ENCODE data around the gene UTRN.
A peak's percentile ranks its signal among the peaks of the same experiment; 100 is the strongest.

Gene UTRN

DNA sequence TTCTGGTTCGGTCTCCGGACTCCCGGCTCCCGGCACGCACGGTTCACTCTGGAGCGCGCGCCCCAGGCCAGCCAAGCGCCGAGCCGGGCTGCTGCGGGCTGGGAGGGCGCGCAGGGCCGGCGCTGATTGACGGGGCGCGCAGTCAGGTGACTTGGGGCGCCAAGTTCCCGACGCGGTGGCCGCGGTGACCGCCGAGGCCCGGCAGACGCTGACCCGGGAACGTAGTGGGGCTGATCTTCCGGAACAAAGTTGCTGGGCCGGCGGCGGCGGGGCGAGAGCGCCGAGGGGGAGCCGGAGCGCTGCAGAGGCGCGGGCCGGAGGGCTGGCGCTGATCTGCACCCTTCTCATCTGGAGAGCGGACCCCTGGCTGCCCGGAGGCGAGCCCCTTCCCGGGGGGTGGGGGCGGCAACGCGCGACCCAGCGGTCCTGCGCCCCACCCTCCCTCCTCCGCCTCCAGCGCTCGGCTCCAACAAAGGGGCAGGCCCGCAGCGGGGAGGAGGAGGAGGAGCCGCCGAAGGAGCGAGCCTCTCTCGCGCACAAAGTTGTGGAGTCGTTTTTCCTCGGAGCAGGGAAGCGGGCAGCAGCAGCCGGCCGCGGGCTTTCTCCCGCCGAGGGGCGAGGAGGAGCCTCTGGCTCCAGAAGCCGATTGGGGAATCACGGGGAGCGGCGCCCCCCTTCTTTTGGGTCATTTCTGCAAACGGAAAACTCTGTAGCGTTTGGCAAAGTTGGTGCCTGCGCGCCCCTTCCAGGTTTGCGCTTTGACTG is at the start of gene UTRN:
Gene UTRN (plus strand): TSS at position 553 of the 765 bp plus-strand sequence. CDS start 6,494 bp downstream, outside the sequence.
- DNase-seq (ENCODE audit: low read depth in 2 of 2), result peak in 1 of 2 experiments; percentile 69

DNA sequence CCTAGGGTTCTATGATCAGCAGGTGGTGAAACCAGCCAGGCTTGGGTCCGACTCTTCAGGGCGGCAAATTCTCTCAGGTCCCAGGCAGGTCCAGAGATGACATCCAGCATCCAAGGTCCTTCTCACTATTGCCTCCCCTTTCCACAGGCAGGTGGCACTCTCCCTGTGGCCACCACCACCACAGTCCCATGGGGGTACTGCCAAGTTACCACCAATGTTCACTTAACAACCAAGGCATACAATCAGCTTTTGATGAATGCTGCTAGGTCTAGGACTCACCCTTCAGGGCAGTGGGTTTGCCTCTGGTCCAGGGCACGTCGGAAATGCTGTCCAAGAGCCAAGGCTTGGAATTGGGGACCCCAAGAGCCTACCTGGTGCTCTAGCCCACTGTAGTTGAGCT is 40.4 kb upstream of the UTRN start:
- DNase-seq (ENCODE audit: low read depth in 2 of 2), result no peak

DNA sequence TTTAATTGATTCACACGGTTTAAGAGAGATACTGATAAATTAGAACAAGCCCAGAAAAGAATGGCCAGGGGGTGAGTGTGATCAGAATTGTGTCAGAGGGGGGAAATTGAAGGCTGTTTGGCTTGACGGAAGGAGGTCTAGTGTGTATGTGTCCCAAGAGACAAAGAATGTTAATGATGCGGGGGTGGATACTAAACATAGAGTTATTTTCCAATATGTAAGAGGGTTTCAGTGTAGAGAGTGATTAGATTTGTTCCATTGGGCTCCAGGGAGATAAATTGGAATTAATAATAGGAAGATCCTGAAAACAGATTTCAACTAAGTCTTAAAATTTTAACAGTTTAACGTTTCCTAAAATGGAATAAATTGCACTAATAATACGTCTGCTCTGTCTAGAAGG is 38.1 kb upstream of the UTRN start:
- DNase-seq (ENCODE audit: low read depth in 2 of 2), result no peak

DNA sequence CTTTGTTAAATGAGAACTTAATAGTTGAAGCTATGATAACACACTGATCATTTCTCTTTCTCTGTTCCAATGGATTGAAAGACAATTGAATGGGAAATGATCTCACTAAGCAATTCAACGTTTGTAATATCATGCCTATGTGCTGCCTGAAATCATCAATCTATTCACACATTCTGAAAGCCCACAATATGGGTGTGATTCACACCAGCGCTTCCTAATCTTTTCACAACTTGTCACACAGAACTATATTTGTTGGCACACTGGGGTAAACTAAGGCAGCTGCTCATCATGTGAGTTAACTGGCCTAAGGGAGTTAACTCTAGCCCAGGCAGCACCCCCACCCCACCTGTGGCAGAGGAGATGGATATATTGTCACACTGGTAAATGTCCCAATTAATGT is 37.1 kb upstream of the UTRN start:
- DNase-seq (ENCODE audit: low read depth in 2 of 2), result peak in 1 of 2 experiments; percentile 24

DNA sequence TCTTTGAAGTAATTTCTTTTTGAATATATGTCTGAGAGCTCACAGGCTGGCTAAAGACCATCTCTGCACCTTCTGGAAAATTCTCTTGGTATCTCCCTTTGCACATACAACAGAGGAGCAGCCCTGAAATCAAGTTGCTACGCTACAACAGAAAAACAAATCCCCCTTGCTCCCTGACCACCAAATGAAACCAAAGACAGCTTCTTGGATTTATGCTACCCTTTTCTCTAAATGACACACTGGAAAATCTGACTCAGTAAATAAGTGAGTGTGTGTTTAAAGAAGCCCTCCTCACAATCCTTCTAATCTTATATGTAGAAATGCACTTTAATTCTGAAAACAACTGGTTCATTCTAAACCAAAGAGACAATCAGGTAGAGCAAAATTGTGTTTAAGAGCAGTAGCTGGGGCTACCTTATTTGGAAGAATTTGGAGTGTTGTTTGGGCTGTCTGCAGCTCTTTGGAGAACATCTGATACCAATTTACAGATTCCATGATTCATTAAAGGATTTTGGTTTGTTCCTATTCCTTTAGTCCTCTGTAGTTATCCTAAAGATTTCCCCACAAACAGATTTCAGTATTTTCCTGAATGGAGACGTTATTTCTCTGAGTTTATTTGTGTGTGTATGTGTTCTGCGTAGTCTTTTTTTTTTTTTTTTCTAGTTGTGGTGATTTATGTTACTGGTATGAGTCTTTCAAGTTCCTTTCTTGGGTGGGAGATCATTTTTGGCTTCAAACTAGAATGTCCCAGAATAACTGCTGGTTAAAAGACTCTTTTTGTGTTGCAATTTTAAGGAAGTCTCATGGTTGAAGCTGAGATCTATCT is 36.4 kb upstream of the UTRN start:
- DNase-seq (ENCODE audit: low read depth in 2 of 2), result peak; percentile 86 to 88

DNA sequence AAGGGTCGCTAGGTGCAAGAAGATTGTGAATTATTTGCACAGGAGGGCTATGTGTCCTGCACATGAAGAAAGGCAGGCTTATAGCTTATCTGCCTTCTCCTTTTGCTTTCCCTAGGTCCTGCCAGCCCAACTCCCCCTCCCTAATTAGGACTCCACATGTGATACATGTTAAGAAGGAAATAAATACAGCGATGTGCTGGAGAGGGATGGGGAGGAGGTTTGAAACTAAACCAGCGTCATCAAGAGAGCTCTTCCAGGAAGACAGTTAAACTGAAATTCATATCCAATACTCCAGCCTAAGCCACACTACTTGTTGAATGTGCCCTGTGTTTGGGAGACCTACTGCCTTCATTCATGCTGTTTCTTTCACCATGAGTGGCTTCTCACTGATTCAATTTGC is 34.9 kb upstream of the UTRN start:
- DNase-seq (ENCODE audit: low read depth in 2 of 2), result no peak

DNA sequence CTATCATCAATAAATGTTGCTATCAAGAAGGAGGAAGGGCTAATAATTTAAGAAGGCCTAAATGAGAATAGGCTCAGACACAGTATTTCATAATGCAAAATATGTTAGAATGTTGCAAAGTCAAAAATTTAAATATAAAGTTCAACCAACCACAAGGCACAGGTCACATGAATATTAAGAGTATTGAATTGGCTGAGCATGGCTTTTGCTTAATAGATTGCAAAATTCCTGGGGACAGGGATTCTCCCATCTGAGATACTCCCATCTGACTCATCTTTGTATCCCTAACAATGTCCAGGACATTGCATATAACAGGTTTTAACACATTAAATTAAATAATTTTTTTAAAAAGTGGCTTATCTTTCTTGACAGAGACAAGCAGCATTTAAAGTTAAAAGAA is 32.9 kb upstream of the UTRN start:
- no peak for DNase-seq (ENCODE audit: low read depth in 2 of 2)

DNA sequence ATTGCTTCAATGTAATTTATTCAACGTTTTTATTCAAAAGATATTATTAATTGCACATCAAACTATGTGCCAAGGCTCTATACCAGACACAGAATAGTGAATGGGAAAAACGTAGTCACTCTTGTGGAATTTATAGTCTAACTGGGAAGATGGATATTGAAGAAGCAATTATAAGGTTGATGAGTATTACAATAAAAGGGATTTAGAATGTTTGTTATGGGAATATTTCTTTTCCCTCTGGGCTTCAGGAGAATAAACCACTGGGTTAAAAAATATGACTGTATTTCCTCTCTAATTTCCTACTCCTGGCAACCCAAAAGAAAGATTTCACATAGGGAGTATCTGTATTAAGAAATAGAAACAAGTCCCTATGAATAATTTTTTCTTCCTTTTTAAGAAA is 25.1 kb upstream of the UTRN start:
- DNase-seq (ENCODE audit: low read depth in 2 of 2), result peak; percentile 63 to 70

DNA sequence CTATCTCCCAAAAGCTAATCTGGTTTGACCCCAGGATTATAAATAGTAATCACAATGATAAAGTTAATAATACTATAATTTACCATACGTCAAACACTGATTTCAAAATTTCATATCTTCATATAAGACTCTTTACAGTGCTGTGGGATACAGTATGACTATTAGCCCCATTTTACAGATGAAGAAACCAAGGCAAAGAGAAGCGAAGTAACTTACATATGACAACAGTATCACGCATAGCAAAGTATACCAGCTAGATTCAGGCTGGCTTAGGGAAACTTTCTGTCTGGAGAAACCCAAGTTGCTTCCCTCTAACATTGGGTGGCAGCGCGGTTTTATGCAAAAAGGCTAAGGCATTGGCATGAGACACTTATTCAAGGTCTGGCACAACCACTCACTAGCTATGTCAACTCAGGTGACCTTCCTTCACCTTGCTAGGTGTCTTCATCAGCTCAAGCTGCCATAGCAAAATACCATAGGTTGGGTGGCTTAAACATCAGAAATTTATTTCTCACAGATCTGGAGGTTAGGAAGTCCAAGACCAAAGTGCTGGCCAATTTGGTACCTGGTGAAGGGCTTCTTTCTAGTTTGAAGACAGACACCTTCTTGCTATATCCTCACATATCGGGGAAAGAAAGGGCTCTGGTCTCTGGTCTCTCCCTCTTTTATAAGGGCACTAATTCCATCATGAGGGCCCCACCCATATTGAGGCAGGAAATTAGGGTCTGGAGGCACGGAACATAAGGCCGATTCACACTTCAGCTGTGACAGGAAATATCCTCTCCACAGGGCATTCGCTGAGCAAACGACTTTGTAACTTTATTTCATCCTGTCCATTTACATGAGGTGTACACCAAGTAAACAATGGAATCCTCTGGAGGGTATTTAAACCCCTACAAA is 22.4 kb upstream of the UTRN start:
- no peak for DNase-seq (ENCODE audit: low read depth in 2 of 2)

DNA sequence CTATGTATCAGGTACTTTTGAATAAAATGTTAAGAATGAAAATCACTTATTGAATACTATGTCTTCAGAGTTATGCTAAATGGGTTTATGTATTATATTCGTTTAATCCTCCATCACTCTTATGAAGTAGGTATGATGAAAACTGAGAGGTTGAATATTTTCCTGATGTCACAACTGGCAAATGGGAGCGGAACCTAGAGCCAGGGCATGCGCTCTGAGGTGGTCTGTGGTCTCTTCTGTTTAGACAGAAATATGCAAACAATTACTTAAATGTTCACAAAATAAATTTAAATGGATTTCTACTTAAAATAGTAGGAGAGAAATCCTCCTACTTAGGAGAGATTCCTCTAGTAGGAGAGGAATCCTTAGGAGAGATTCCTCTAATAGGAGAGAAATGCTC is 21.3 kb upstream of the UTRN start:
- no peak for DNase-seq (ENCODE audit: low read depth in 2 of 2)

DNA sequence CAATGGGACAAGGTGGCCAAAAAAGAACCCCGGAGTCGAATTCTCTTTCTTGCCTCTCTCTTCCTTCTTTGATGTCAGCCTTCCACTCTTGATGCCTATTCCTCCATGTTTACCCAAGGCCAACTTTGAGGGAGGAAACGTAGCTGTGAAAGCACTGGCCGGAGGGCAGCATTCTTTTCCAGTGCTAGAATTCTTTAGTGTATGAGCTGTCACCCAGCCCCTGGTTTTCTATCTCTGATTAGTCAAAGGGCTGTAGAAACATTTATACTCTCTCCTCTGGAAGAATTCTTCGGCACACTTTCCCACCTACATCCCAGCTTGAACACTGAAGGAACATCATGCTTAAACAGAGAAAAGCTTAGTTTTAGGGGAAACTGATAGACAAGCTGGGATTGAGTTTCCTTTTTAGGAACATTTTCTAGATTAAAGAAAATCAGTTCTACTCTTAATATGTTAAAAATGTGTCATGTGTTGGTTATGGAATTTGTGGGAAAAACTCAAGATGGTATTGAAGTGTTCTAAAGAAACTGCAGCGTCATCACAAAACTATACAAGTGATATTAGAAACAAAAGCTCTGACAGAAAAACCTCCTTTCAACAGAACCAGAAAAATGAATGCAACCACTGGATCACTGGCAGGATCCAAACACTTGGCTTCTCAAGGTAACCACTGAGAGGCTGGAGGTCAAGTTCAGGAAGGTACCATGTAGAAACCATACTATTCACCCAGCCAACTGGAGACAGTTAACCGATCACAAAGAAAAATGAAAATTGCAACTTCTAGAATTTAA is 20.7 kb upstream of the UTRN start:
- peak; percentile 78 to 79 for DNase-seq (ENCODE audit: low read depth in 2 of 2)

DNA sequence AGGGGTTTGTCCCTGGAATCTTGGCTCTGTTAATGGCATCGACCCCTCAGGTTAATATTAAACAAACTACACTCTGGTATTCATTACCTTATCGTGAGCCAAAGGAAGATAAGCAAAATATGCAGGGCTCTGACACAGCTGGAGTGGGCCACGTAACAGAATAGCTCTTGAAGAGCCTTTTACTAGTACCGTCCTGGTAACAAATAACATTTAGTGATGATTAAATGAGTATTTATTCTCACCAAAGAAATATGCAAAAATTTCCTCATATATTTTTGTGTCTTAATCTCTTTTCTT is 20.1 kb upstream of the UTRN start:
- no peak for DNase-seq (ENCODE audit: low read depth in 2 of 2)

DNA sequence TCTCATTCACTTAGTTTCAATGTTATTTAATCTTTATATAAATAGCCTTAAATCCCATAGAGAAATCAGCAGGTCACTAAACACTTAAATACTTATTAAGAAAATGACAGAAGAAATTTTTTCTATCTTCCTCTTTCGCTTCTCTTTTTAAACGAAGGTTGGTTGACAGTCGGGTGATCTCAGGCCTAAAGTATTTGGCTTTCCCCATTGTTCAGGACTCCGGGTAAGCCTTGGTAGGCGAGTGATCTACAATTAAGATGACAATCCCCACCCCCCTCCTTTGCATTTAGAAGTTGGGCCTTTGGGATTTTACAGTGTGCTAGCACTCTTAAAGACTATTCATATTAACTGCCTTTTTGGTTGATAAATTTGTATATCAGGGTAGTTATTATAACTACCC is 19.7 kb upstream of the UTRN start:
- DNase-seq (ENCODE audit: low read depth in 2 of 2), result no peak

DNA sequence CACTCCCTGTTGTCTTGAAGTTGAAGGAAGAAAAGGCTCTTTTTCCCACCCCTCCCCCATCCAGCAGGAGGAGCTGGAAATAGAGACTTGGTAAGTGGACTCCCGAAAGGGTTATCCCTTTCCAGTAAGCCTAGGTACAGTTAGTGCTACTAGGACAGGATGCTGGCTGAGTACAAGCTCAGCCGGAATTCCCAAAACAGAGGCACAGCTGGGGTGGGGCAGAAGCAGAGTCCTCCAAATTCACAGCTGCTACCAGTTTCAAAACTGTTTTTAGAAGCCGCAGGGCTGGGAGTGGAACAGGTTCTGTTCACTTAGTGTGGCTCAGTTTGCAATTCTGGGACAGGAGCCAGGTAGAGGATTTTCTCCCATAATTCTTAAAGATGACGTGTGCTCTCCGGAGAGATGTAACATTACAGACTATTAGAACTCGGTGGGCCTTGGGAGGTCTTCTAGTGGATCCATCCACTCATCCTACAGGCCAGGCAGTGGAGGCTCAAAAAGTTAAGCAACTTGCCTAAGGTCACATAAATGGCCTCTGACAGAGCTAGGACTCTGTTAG is 19.0 kb upstream of the UTRN start:
- DNase-seq (ENCODE audit: low read depth in 2 of 2), result peak; percentile 71 to 76

DNA sequence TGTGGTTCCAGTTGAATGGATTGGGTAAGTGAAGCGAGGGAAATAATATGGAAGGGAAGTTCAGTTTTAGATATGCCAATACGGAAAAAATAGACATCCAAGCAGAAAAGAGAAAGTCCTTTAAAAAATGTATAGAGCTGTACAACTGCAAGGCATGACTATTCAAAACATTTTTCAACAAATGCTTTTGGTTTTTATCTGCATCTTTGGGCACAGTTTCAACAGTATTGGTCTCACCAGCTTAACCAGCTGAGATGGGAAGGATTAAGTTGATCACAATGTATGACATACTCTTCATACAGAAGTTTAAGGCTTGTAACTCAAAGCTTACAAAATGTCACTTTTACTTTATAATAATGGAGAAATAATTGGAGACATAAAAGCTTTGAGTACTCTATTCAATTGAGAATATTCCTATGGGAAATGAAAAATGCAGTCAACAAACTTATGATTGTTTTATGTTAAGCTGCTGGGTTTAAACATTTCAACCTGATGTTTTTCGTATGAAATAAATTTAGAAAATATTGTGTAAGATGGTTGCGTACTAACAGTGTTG is 16.3 kb upstream of the UTRN start:
- no peak for DNase-seq (ENCODE audit: low read depth in 2 of 2)

DNA sequence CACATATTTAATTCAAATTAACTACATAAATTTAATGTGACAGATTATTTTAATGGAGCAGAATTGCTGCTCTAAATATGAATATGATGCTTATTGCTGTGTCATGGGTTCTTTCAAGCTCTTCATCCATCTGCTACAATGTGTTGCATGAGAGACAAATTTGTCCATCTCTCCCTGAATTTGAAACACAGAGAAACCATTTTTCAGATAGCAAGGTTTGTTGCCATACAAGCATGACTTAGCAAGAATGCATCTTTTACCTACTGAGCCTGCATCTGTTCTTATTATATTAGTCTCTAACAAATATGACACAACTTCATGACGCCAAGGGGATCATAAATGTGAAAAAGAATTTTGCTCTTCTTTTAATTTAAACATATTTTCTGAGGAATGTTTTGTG is 8.0 kb upstream of the UTRN start:
- DNase-seq (ENCODE audit: low read depth in 2 of 2), result no peak

DNA sequence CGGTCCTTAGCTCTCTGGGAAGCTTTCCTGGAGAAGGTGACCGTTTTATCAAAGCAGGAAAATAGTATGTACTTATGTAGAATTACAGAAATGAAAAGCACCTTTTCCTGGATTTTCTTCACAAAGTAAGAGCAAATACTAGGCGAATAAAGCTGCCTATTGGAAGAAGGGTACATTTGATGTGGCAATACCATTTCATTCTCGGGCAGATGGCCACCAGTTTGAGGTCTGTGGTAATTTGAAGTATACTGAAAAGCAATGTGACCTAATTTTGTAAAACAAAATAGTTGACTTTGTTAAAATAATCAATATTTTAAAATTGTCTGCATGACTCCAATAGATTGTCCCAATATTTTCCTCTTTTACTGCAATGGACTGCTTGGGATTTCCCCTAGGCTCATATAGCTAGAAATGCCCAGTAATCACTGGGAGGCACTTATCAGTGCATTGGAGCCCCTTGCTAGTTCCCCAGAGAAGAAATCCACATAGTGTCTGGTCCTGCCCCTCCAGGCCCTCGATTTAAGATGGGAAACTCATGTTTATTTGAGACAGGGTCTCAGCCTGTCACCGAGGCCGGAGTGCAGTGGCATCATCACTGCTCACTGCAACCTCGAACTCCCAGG is 7.4 kb upstream of the UTRN start:
- DNase-seq (ENCODE audit: low read depth in 2 of 2), result no peak

DNA sequence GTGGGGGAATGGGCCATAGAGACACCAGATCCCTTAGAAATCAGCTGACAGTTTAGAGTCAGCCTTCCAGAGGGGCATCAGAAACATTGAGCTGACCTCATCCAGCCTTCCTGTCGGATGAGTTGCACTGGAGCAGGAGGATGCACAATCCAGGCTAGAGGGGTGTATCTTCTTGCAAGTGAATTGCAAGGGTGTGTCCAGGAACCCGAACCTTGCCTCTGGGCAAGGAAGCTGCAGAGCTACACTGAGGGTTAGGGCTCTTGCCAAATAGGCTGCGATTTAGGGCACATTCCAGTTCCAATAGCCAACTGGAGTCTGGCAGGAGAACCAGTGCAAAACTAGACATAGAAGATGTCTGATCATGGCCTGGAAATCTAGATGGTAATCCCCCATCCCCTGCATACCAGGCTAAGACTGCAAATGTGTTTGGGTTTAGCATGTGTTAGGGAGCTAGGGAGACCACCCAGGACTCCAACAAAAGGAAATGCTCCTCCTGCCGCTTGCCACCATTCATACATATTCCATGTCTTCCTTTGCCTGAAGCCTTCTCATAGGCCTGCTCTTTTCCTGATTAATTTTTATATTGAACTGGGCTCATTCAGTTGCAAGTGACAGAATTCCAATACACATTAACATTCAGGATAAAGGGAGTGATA is 6.3 kb upstream of the UTRN start:
- DNase-seq (ENCODE audit: low read depth in 2 of 2), result no peak

DNA sequence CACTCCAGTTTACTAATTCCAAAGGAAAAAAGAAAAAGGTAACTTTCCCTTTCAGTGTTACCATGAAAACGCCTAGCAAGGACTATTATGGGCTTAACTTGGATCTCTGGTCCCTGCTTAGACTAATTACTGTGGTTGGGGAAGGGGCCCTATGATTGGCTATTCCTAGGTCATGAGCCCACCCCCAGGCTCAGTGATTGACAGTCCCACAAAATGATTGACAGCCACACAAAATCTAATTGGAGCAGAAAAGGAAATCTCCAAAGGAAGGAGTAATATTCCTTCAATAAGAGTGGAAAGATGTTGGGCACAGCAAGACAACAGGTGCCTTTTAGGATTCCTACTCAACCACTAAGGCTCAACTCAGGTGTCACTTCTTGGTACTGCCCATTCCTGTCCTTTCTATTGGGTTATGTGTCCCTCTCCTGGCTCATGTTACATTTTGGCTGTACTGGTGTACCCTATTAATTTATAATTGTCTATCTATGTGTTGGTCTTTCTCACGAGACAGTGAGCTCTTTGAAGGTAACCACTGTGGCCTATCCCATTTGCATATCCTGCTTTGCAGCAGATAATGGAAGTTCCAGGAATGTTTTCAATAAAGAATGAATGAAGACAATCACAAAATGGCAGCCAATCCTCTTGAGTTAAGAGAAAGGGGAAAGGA is 5.5 kb upstream of the UTRN start:
- DNase-seq (ENCODE audit: low read depth in 2 of 2), result no peak

Data from fibroblast of skin of left biceps (primary cell).